Mesenchymal stem cell (in vitro differentiated cells and primary cell): ENCODE results near the gene NCOA5.
A peak's percentile ranks its signal among the peaks of the same experiment; 100 is the strongest.

Source experiments
- DNase-seq: peaks from one replicate; pipeline ENCODE4 v3.0.0-alpha.2; 2013
- H2AFZ ChIP-seq: one replicate; pipeline ENCODE4 v1.6.1; 2013; ENCODE audit warnings: low read depth, mild to moderate bottlenecking, control low read depth, inconsistent platforms, low read length, moderate library complexity
- H2AK5ac ChIP-seq: 2 replicates; pipeline ENCODE4 v1.6.1; 2013; ENCODE audit warnings: low read length, moderate library complexity, mild to moderate bottlenecking, inconsistent platforms; ENCODE audit not compliant: severe bottlenecking
- H2BK120ac ChIP-seq: one replicate; pipeline ENCODE4 v1.6.1; 2013; ENCODE audit warnings: low read depth, mild to moderate bottlenecking, inconsistent platforms, low read length, moderate library complexity
- H2BK12ac ChIP-seq, 2 experiments: one replicate each; pipeline ENCODE4 v1.6.1; 2013; ENCODE audit warnings: inconsistent platforms in 2 of 2, low read length in 2 of 2, mild to moderate bottlenecking in 2 of 2, moderate library complexity in 2 of 2, control low read depth in 1 of 2
- H2BK15ac ChIP-seq: one replicate; pipeline ENCODE4 v1.6.1; 2013; ENCODE audit warnings: mild to moderate bottlenecking, low read depth, inconsistent platforms; ENCODE audit not compliant: poor library complexity, severe bottlenecking
- H2BK5ac ChIP-seq: 2 replicates; pipeline ENCODE4 v1.6.1; 2013; ENCODE audit warnings: low read depth, mild to moderate bottlenecking, low read length, control low read depth, inconsistent platforms; ENCODE audit not compliant: poor library complexity, severe bottlenecking
- H3K14ac ChIP-seq, 2 experiments: one replicate each; pipeline ENCODE4 v1.6.1; 2013; ENCODE audit warnings: inconsistent platforms in 2 of 2, low read length in 2 of 2, control low read depth in 1 of 2, mild to moderate bottlenecking in 1 of 2, moderate library complexity in 1 of 2
- H3K18ac ChIP-seq, 2 experiments: one replicate each; pipeline ENCODE4 v1.6.1; 2013; ENCODE audit warnings: inconsistent platforms in 2 of 2, low read length in 2 of 2, control low read depth in 1 of 2, low read depth in 1 of 2, mild to moderate bottlenecking in 1 of 2
- H3K23ac ChIP-seq, 2 experiments: one replicate each; pipeline ENCODE4 v1.6.1; 2013; ENCODE audit warnings: inconsistent platforms in 2 of 2, low read length in 2 of 2, mild to moderate bottlenecking in 2 of 2, moderate library complexity in 2 of 2, control low read depth in 1 of 2
- H3K27ac ChIP-seq: 2 replicates; pipeline ENCODE4 v1.5.1; 2013; ENCODE audit warnings: mild to moderate bottlenecking, moderate library complexity, low read length, control low read depth, inconsistent platforms; ENCODE audit not compliant: poor library complexity, severe bottlenecking
- H3K27me3 ChIP-seq, 2 experiments: 2 replicates each; pipeline versions ENCODE4 v1.6.1 to v1.7.0; 2013; ENCODE audit warnings: low read length in 2 of 2, mild to moderate bottlenecking in 2 of 2, moderate library complexity in 2 of 2, control low read depth in 1 of 2, inconsistent platforms in 1 of 2; ENCODE audit not compliant: control insufficient read depth in 1 of 2, insufficient read depth in 1 of 2
- H3K36me3 ChIP-seq, 2 experiments: 2 replicates each; pipeline versions ENCODE4 v1.6.1 to v1.7.0; 2013; ENCODE audit warnings: low read length in 2 of 2, control low read depth in 1 of 2, inconsistent platforms in 1 of 2, low read depth in 1 of 2, mild to moderate bottlenecking in 1 of 2; ENCODE audit not compliant: insufficient read depth in 2 of 2, control insufficient read depth in 1 of 2
- H3K4ac ChIP-seq, 2 experiments: one replicate each; pipeline ENCODE4 v1.6.1; 2013; ENCODE audit warnings: inconsistent platforms in 2 of 2, low read length in 2 of 2, mild to moderate bottlenecking in 2 of 2, moderate library complexity in 2 of 2, control low read depth in 1 of 2, low read depth in 1 of 2
- H3K4me1 ChIP-seq: 2 replicates; pipeline ENCODE4 v1.6.1; 2013; ENCODE audit warnings: low read depth, low read length, control low read depth; ENCODE audit not compliant: control insufficient read depth, insufficient read depth
- H3K4me2 ChIP-seq: 2 replicates; pipeline ENCODE4 v1.6.1; 2013; ENCODE audit warnings: low read length, mild to moderate bottlenecking, inconsistent platforms; ENCODE audit not compliant: poor library complexity, severe bottlenecking
- H3K4me3 ChIP-seq, 2 experiments: 2 replicates each; pipeline versions ENCODE4 v1.5.1 to v1.7.0; 2013; ENCODE audit warnings: low read length in 2 of 2, mild to moderate bottlenecking in 2 of 2, control low read depth in 1 of 2, low read depth in 1 of 2; ENCODE audit not compliant: insufficient read depth in 1 of 2
- H3K79me1 ChIP-seq: replicated peaks from 2 replicates; pipeline ENCODE4 v1.6.1; 2013; ENCODE audit warnings: mild to moderate bottlenecking, control low read depth, low read length, inconsistent platforms; ENCODE audit not compliant: poor library complexity, severe bottlenecking
- H3K9ac ChIP-seq: 2 replicates; pipeline ENCODE4 v1.7.0; 2013; ENCODE audit warnings: mild to moderate bottlenecking, low read length, moderate library complexity
- H3K9me3 ChIP-seq: 2 replicates; pipeline ENCODE4 v1.7.0; 2013; ENCODE audit warnings: mild to moderate bottlenecking, low read length; ENCODE audit not compliant: control insufficient read depth
- H4K8ac ChIP-seq: one replicate; pipeline ENCODE4 v1.6.1; 2013; ENCODE audit warnings: inconsistent platforms, mild to moderate bottlenecking, low read length, moderate library complexity
- H4K91ac ChIP-seq: one replicate; pipeline ENCODE4 v1.6.1; 2013; ENCODE audit warnings: mild to moderate bottlenecking, low read length, inconsistent platforms
- WGBS: methylation state at CpG from one replicate; pipeline ENCODE4 v1.1.7; 2013; ENCODE audit warnings: mixed read lengths; 5-methylcytosine and 5-hydroxymethylcytosine counted together

Gene NCOA5

GRCh38 chr20:46022411-46023147, 67.2 kb downstream of the NCOA5 start:
- Histone ChIP-seq H2BK5ac (no peak overlapping the region), H4K91ac (no peak overlapping the region), H3K36me3 (no peaks in the 10 kb centered on the region), H2AK5ac (no peak overlapping the region), H3K9me3 (no peaks in the 10 kb centered on the region), H3K79me1 (no peaks in the 10 kb centered on the region), H3K23ac (no peak overlapping the region), H3K4ac (no peak overlapping the region), H2AFZ (no peak overlapping the region), H3K4me3 (peak overlapping the region in 1 of 2 experiments; percentile 72), H3K18ac (no peak overlapping the region), H3K4me2 (peak overlapping the region; percentile 9), H2BK15ac (no peak overlapping the region), H2BK120ac (no peak overlapping the region), H3K14ac (no peak overlapping the region), H3K27me3 (peaks cover 82 to 90% of the 10 kb centered on the region in 2 experiments), H3K4me1 (peaks cover 16% of the 10 kb centered on the region), H3K27ac (no peak overlapping the region), H2BK12ac (no peak overlapping the region), H3K9ac (no peak overlapping the region), H4K8ac (no peak overlapping the region)
- 4% methylated on average over 37 of the region's 37 CpGs for WGBS
- no peak for DNase-seq

- Histone ChIP-seq H3K36me3 (no peaks in the 10 kb centered on the region), H4K8ac (no peak overlapping the region), H2BK15ac (no peak overlapping the region), H3K14ac (no peak overlapping the region), H2AK5ac (no peak overlapping the region), H2AFZ (no peak overlapping the region), H3K4ac (no peak overlapping the region), H3K79me1 (no peaks in the 10 kb centered on the region), H3K27ac (no peak overlapping the region), H3K27me3 (peaks cover 81 to 88% of the 10 kb centered on the region in 2 experiments), H4K91ac (no peak overlapping the region), H3K4me3 (peak overlapping the region; percentile 47 to 55), H3K9me3 (no peaks in the 10 kb centered on the region), H3K23ac (no peak overlapping the region), H2BK120ac (no peak overlapping the region), H2BK12ac (no peak overlapping the region), H2BK5ac (no peak overlapping the region), H3K4me1 (peaks cover 16% of the 10 kb centered on the region), H3K4me2 (peak overlapping the region; percentile 81), H3K18ac (no peak overlapping the region), H3K9ac (no peak overlapping the region)
- 9% methylated on average over 67 of the region's 71 CpGs for WGBS
- peak; percentile 26 for DNase-seq
These were observed 68.1 kb downstream of the NCOA5 start for GRCh38 chr20:46021361-46022359.

- Histone ChIP-seq H3K4ac (no peak overlapping the region), H4K8ac (no peak overlapping the region), H3K9ac (no peak overlapping the region), H3K79me1 (no peaks in the 10 kb centered on the region), H3K4me1 (peaks cover 16% of the 10 kb centered on the region), H2BK12ac (no peak overlapping the region), H3K4me3 (no peak overlapping the region), H3K4me2 (no peak overlapping the region), H3K18ac (no peak overlapping the region), H2AK5ac (no peak overlapping the region), H2BK5ac (no peak overlapping the region), H3K23ac (no peak overlapping the region), H3K27ac (no peak overlapping the region), H2BK120ac (no peak overlapping the region), H3K27me3 (peaks cover 74 to 86% of the 10 kb centered on the region in 2 experiments), H3K36me3 (no peaks in the 10 kb centered on the region), H2AFZ (no peak overlapping the region), H3K9me3 (no peaks in the 10 kb centered on the region), H2BK15ac (no peak overlapping the region), H3K14ac (no peak overlapping the region), H4K91ac (no peak overlapping the region)
- WGBS: 94% methylated on average over 4 of the region's 4 CpGs
- no peak for DNase-seq
These were observed 69.2 kb downstream of the NCOA5 start for GRCh38 chr20:46020555-46020954.

- no peak overlapping the region for H3K4me2 ChIP-seq
- H2BK15ac ChIP-seq: no peak overlapping the region
- no peak overlapping the region for H3K4me3 ChIP-seq
- no peak overlapping the region for H3K18ac ChIP-seq
- H2AFZ ChIP-seq: no peak overlapping the region
- H4K91ac ChIP-seq: no peak overlapping the region
- peaks cover 20% of the 10 kb centered on the region for H3K4me1 ChIP-seq
- H3K4ac ChIP-seq: no peak overlapping the region
- H3K36me3 ChIP-seq: no peaks in the 10 kb centered on the region
- 61% methylated on average over 6 of the region's 6 CpGs for WGBS
- H3K27ac ChIP-seq: no peak overlapping the region
- no peak overlapping the region for H2BK12ac ChIP-seq
- no peak overlapping the region for H3K9ac ChIP-seq
- H3K14ac ChIP-seq: no peak overlapping the region
- H2BK120ac ChIP-seq: no peak overlapping the region
- H3K23ac ChIP-seq: no peak overlapping the region
- H2AK5ac ChIP-seq: no peak overlapping the region
- no peak overlapping the region for H2BK5ac ChIP-seq
- peaks cover 70 to 82% of the 10 kb centered on the region in 2 experiments for H3K27me3 ChIP-seq
- no peak overlapping the region for H4K8ac ChIP-seq
- H3K9me3 ChIP-seq: no peaks in the 10 kb centered on the region
- no peak for DNase-seq
- no peaks in the 10 kb centered on the region for H3K79me1 ChIP-seq
These were observed 71.2 kb downstream of the NCOA5 start for GRCh38 chr20:46018611-46019010.
